Panc1 (cell line): Measurements from ENCODE around the gene DAAM2. TPM values are rescaled to one million over a fixed set of nuclear protein-coding genes. Genes with fewer than 3 reads are reported as not detected.

Experiments used
- ATAC-seq: fragments of 200-7000 bp; cut with Tn5 transposase; 2 replicates; pipeline ENCODE4 v1.9.1; 2020; ENCODE audit warnings: mild to moderate bottlenecking, moderate library complexity
- BruUV-seq: library from RNA; stranded (reverse); fragments of 400-500 nt; replicated peaks from 2 replicates; lab custom pipeline; 2021; lab: Mats Ljungman, UMichigan
- CTCF ChIA-PET: fragments of 300-600 bp; sonication (Branson Sonifier 250); formaldehyde crosslinking; loops from one replicate; lab custom pipeline; 2022; ENCODE audit warnings: antibody characterized with exemption; lab: Charles Lee
- POLR2A ChIA-PET: fragments of 300-600 bp; sonication (Branson Sonifier 250); formaldehyde crosslinking; loops from one replicate; lab custom pipeline; 2022; ENCODE audit warnings: antibody characterized with exemption; lab: Charles Lee
- DNase-seq: peaks from one replicate; pipeline ENCODE4 v3.0.0-alpha.2; 2010; ENCODE audit warnings: low read depth, low spot score
- H3K27ac ChIP-seq: 2 replicates; pipeline ENCODE4 v1.5.1; 2011; ENCODE audit warnings: mild to moderate bottlenecking, low read length, inconsistent platforms
- H3K27me3 ChIP-seq: fragments of 200-500 bp; sonication (Bioruptor generic); 2 replicates; pipeline ENCODE4 v1.6.0; 2014; ENCODE audit warnings: low read length, inconsistent platforms; ENCODE audit not compliant: control insufficient read depth, insufficient read depth
- H3K36me3 ChIP-seq: fragments of 200-500 bp; sonication (Bioruptor generic); 2 replicates; pipeline ENCODE4 v1.5.1; 2014; ENCODE audit warnings: inconsistent platforms, mild to moderate bottlenecking, low read length, moderate library complexity; ENCODE audit not compliant: control insufficient read depth, insufficient read depth
- H3K4me1 ChIP-seq: 2 replicates; pipeline ENCODE4 v1.5.1; 2011; ENCODE audit warnings: inconsistent platforms, mild to moderate bottlenecking, low read length, moderate library complexity; ENCODE audit not compliant: control insufficient read depth, insufficient read depth
- H3K4me3 ChIP-seq, 2 experiments: 2 replicates each; pipeline ENCODE4 v1.5.1; 2011 to 2012; ENCODE audit warnings: low read depth in 2 of 2, low read length in 2 of 2, mild to moderate bottlenecking in 2 of 2, inconsistent platforms in 1 of 2, moderate library complexity in 1 of 2
- H3K9me3 ChIP-seq: fragments of 200-500 bp; sonication (Bioruptor generic); 2 replicates; pipeline ENCODE4 v1.5.1; 2014; ENCODE audit warnings: low read depth, mild to moderate bottlenecking, inconsistent platforms, low read length, moderate library complexity; ENCODE audit not compliant: control insufficient read depth, insufficient read depth
- POLR2AphosphoS5 ChIP-seq: IDR thresholded peaks from 2 replicates; pipeline ENCODE4 v1.6.1; 2012; ENCODE audit warnings: mild to moderate bottlenecking, low read depth, low read length, moderate library complexity
- SIN3A ChIP-seq: IDR thresholded peaks from 2 replicates; pipeline ENCODE4 v1.6.1; 2012; ENCODE audit warnings: low read depth, mild to moderate bottlenecking, low read length, moderate library complexity, borderline replicate concordance; ENCODE audit not compliant: insufficient read depth
- TCF7L2 ChIP-seq: IDR thresholded peaks from 2 replicates; pipeline ENCODE4 v1.6.1; 2011; ENCODE audit warnings: mild to moderate bottlenecking, low read depth, low read length, inconsistent platforms
- in situ Hi-C: cut with HindIII; loops from 2 replicates; pipeline ENCODE4 v1.10.0; 2016; ENCODE audit warnings: low sequenced_read_pairs, low pct_unique_long_range_greater_than_20kb
- intact Hi-C: fragments of 100-400 bp; cut with micrococcal nuclease; formaldehyde crosslinking; loops from one replicate; pipeline ENCODE4 v1.10.0; 2022; ENCODE audit not compliant: unreplicated experiment
- total RNA-seq: library from RNA; stranded (reverse); gene quantifications from one replicate; pipeline ENCODE4 v1.2.1, GENCODE V29; 2021; ENCODE audit not compliant: unreplicated experiment
- TF ChIP-seq, protein P1 (sequence below): fragments of 450-650 bp; IDR thresholded peaks from 2 replicates; pipeline ENCODE4 v1.5.1; 2017; ENCODE audit warnings: mild to moderate bottlenecking
- TF ChIP-seq, protein P2 (sequence below), 2 experiments: IDR thresholded peaks; 2 replicates each; pipeline ENCODE4 v1.6.1; 2011 to 2012; ENCODE audit warnings: low read depth in 2 of 2, control low read depth in 1 of 2, low read length in 1 of 2, mild to moderate bottlenecking in 1 of 2, moderate library complexity in 1 of 2; ENCODE audit not compliant: insufficient read depth in 1 of 2

Gene DAAM2
- total RNA-seq, 1 experiment from 2014 or later: not detected

DNA sequence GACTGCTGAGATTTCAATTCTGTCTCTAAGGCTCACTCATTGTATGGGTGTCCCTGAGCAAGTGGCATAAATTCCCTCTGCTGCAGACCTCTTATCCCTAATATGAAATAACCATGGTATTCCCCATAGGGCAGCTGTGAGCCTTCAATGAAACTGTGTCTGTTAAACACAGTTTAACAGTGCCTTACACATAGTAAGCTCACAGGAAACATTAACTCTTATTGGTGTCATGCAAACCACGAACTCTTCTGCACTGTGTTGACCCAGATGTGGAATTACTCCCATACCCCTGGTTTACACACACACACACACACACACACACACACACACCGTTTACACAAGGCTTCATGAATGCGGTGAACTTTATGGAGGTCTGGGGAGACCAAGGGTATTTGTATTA, 23.2 kb downstream of the DAAM2 start:
- TF ChIP-seq, protein P1, sequence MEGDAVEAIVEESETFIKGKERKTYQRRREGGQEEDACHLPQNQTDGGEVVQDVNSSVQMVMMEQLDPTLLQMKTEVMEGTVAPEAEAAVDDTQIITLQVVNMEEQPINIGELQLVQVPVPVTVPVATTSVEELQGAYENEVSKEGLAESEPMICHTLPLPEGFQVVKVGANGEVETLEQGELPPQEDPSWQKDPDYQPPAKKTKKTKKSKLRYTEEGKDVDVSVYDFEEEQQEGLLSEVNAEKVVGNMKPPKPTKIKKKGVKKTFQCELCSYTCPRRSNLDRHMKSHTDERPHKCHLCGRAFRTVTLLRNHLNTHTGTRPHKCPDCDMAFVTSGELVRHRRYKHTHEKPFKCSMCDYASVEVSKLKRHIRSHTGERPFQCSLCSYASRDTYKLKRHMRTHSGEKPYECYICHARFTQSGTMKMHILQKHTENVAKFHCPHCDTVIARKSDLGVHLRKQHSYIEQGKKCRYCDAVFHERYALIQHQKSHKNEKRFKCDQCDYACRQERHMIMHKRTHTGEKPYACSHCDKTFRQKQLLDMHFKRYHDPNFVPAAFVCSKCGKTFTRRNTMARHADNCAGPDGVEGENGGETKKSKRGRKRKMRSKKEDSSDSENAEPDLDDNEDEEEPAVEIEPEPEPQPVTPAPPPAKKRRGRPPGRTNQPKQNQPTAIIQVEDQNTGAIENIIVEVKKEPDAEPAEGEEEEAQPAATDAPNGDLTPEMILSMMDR: no peak
- TF ChIP-seq SIN3A (no peak), TCF7L2 (no peak), POLR2AphosphoS5 (no peak)
- TF ChIP-seq, protein P2, sequence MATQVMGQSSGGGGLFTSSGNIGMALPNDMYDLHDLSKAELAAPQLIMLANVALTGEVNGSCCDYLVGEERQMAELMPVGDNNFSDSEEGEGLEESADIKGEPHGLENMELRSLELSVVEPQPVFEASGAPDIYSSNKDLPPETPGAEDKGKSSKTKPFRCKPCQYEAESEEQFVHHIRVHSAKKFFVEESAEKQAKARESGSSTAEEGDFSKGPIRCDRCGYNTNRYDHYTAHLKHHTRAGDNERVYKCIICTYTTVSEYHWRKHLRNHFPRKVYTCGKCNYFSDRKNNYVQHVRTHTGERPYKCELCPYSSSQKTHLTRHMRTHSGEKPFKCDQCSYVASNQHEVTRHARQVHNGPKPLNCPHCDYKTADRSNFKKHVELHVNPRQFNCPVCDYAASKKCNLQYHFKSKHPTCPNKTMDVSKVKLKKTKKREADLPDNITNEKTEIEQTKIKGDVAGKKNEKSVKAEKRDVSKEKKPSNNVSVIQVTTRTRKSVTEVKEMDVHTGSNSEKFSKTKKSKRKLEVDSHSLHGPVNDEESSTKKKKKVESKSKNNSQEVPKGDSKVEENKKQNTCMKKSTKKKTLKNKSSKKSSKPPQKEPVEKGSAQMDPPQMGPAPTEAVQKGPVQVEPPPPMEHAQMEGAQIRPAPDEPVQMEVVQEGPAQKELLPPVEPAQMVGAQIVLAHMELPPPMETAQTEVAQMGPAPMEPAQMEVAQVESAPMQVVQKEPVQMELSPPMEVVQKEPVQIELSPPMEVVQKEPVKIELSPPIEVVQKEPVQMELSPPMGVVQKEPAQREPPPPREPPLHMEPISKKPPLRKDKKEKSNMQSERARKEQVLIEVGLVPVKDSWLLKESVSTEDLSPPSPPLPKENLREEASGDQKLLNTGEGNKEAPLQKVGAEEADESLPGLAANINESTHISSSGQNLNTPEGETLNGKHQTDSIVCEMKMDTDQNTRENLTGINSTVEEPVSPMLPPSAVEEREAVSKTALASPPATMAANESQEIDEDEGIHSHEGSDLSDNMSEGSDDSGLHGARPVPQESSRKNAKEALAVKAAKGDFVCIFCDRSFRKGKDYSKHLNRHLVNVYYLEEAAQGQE (IDR thresholded peaks at IDR 0.05; ENCODE audit: insufficient read depth in 1 of 2, low read depth in 2 of 2, low read length in 1 of 2): no peak
- ChIA-PET CTCF (no interaction called here), POLR2A (no interaction called here)
- intact Hi-C loops (no loop called here), in situ Hi-C loops (no loop called here)
- no TSS peak for BruUV-seq
- Histone ChIP-seq H3K27ac (no peak overlapping the region), H3K4me1 (no peaks in the 10 kb centered on the region), H3K36me3 (no peaks in the 10 kb centered on the region), H3K4me3 (no peak overlapping the region), H3K27me3 (no peaks in the 10 kb centered on the region), H3K9me3 (no peaks in the 10 kb centered on the region)
- ATAC-seq (no peak), DNase-seq (no peak)

DNA sequence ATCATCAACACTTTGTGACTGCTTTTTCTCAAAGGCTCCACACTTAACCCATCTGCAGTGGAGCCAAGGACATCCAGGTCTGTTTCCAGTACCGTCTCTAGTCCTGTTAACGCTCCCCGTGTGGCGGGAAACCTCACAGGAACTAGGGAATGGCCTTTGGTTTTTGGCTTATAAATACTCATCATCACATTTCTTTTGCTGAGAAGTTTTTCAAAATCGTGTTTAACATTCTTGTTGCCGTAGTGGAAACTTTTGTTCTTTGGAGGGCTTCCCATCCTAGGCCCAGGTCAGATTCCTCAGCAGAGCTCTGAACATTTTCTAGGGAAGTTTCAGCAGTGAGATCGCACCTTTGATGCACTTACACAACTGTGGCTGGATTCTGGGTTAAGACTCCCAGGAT, 24.6 kb downstream of the DAAM2 start:
- ChIA-PET POLR2A (no interaction called here), CTCF (no interaction called here)
- intact Hi-C loops: no loop called here
- Histone ChIP-seq H3K36me3 (no peaks in the 10 kb centered on the region), H3K27ac (no peak overlapping the region), H3K9me3 (no peaks in the 10 kb centered on the region), H3K4me3 (no peak overlapping the region), H3K4me1 (no peaks in the 10 kb centered on the region), H3K27me3 (no peaks in the 10 kb centered on the region)
- DNase-seq (no peak), ATAC-seq (no peak)
- TF ChIP-seq SIN3A (no peak), POLR2AphosphoS5 (no peak), TCF7L2 (no peak)
- TF ChIP-seq, protein P2 (IDR thresholded peaks at IDR 0.05; ENCODE audit: insufficient read depth in 1 of 2, low read depth in 2 of 2, low read length in 1 of 2): no peak
- TF ChIP-seq, protein P1: no peak
- BruUV-seq: no TSS peak
- in situ Hi-C loops: no loop called here
